GM19463 (cell line): Measurements from ENCODE around the gene ARMC12.

Source experiments
- ATAC-seq: cut with Tn5 transposase; IDR thresholded peaks from one replicate; pipeline ENCODE4 v1.9.1; 2021; ENCODE audit warnings: mild to moderate bottlenecking, moderate library complexity; ENCODE audit not compliant: unreplicated experiment

ARMC12 gene

DNA sequence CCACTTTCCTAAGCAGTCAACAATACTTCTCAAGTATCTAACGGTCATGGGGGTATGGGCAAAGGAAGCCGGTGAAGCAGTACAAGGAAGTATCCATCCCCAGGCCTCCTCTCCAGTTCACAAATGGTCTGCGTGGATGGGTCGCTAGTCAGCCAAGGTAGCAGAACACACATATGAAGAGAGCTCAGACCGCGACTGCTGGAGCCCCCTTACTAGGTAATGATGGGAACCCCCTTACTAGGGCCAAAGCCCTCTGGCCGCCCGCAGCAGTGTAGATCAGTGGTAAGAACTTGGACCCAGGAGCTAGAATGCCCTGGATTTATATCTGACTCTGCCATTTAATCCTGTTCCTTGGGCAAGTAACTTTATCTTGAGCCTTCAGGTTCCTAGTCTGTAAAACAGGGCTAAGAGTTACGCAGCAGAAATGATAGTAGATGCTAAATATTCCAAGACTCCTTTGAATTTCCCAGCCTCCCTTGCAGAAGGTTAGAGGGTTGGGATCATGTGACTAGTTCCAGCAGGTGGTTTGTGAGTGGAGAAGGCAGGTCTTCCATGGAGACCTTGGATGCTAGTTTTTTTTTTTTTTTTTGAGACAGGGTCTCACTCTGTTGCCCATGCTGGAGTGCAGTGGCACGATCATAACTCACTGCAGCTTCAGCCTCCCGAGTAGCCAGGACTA is 37.4 kb downstream of the ARMC12 start:
- ATAC-seq, result no peak

DNA sequence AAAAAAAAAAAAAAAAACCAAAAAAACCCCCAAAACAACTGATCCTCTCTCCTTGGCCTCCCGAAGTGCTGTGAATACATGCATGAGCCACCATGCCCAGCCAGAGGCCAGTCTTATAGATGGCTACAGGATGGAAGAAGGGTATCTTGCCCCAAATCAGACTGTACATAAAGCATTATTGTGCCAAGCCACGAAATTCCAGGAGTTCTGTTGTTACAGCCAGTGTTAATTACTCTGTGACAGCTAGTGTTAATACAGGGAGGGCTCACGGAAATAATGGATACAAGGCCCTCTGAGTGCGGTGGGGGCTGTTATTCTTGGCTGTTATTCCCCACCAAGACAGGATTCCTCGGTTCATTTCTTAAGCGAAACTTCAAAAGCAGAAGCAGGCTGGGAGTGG is 38.2 kb downstream of the ARMC12 start:
- ATAC-seq, result no peak

DNA sequence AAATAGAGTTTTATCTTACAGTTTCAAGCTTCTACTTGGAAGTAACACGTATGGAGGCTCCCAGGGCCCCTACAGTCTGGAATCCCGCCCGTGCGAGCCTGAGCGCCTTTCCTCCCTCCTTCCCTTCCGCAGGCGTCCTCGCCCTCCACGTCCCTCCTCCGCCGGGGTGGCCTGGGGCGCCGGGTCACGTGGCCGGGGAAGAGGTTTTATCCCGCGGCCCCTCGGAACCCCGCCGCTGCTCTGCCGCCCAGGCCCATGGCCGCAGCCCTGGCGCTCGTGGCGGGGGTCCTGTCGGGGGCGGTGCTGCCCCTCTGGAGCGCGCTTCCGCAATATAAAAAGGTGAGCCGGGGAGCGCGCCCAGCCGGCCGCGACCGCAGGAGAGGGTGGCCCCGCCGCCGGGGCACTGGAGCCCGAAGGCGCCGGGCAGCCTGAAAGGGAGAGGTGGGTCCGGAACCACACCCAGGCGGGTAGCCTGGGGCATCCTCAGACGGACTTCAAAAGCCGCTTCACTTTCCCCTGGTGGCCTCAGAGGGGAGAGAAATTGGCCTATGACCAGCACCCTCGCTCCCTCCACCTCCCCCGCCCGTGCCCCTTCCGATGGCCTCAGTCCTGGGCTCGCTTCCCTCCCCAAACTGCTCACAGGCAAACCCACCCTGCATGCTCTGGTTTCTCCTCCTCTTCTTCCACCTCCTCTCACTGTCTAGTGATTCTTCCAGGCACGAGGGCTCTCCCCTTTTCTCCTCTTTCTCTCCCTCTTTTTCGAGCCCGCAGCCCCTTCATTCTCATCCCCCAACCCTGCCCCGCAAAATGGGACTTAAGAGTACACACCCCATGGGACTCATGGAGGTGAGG is 39.8 kb downstream of the ARMC12 start, which contains the start of gene CLPSL2:
Gene CLPSL2, plus strand, starts transcription at position 235 of the 852 bp plus-strand sequence. Its CDS starts 21 bp downstream, at position 256.
- no peak for ATAC-seq

DNA sequence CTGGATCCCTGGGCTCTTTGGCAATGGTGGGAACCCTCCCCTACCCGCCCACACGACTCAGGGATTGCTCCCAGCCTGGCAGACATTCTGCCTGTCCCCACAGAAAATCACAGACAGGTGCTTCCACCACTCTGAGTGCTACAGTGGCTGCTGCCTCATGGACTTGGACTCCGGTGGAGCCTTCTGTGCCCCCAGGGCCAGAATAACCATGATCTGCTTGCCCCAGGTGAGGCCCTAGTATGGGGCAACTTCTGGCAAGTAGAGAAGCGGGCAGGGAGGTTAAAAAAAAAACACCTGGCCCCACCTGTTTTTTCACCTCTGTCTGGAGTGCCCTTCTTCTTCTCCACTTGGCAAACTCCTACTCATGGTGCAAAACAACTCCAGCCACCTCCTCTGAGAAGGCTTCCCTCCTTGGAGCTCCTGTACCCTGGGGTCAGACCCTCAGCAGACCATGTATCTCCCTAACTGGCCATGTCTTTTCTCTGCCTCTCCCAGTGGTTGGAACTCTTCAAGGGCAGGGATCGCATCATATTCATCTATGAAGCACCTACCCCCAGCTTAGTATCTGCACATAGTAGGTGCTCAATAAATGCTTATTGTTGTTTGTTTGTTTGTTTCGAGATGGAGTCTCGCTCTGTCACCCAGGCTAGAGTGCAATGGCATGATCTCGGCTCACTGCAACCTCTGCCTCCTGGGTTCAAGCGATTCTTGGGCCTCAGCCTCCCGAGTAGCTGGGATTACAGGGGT is 40.7 kb downstream of the ARMC12 start:
- ATAC-seq, result no peak

DNA sequence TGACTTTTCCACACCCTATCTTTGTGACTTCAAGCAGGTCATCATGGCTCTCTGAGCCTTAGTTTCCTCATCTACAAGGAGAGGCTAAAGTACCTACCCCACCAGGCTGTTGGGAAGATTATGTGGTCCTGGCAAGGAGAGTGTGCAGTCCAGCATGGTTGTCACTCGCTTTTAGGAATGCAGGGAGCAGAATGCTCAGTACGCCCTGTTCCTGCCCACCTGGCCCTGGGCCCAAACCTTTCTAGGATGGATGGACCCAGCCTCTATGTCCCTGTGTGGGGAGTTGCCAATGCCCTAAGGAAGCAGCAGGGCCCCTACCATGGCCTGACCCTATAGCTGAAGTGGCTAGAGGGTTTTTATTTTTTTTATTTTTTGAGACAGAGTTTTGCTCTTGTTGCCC is 41.6 kb downstream of the ARMC12 start:
- no peak for ATAC-seq

DNA sequence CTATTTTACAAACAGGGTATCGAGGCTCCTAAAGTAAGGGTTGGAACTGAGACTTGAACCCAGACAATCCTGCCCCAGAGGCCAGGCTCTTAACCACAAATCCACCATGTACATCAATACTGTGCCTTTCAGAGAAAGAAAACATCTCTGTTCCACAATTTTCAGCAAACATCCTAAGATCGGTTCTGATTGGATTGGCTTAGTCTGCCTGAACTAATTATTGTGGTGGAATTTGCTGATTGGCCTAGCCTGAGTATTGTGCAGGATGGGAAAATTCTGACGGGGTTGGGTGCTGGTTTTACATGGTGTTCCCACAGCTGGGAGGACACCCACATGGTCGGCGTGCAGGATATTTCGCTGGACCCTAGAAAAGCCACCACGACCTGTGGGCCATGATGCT is 43.9 kb downstream of the ARMC12 start, which contains the start of gene CLPSL1:
Gene CLPSL1, plus strand, starts transcription at position 301 of the 400 bp plus-strand sequence. Its CDS starts 92 bp downstream, at position 393.
- ATAC-seq, result no peak

DNA sequence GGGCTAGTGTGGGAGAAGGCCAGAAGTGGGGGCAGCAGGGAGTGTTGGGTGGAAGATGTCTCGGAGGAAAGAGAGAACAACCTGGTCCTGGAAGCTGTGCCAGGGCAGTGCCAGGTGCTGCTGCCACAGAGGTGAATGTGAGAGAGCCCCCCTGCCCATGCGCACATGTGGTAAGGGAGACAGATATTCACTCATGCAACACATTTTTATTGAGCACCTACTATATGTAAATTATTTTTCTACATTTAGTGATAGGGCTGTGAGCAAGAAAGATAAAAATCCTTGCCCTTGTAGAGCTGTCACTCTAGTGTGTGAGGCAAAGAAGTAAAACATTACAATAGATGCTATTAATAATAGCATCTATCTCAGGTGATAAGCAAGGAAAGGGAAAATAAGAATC is 44.5 kb downstream of the ARMC12 start:
- no peak for ATAC-seq

DNA sequence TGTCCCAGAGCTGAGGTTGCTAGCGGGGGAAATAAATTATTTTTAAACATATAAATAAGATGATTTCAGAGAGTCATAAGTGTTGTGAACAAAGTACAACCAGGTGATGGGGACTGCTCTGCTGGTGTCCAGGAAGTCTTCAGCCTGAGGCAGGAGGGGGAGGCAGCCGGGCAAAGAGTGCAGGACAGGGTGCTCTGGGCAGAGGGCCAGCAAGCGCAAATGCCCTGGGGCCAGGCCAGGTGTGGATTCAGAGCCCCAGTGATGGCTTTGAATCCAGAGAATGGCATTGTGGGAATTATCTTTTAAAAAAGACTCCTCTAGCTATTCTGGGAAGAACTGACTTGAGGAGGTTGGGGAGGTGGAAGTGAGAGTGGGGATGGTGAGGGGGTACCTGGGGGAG is 45.6 kb downstream of the ARMC12 start:
- ATAC-seq, result no peak

DNA sequence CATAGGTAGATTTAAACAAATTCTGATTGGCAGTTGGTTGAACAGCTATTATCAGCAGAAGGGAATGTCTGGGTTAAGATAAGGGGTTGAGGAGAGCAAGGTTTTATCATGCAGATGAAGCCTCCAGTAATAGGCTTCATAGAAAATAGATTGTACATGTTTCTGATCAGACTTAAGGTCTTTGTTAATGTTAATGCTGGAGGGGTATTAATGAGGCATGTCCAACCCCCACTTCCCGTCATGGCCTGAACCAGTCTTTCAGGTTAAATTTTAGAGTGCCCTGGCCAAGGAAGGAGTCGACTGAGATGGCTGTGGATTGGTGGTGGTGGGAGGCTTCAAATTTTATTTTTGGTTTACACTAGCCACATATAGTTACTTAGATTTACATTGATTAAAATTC is 47.4 kb downstream of the ARMC12 start:
- ATAC-seq, result no peak

DNA sequence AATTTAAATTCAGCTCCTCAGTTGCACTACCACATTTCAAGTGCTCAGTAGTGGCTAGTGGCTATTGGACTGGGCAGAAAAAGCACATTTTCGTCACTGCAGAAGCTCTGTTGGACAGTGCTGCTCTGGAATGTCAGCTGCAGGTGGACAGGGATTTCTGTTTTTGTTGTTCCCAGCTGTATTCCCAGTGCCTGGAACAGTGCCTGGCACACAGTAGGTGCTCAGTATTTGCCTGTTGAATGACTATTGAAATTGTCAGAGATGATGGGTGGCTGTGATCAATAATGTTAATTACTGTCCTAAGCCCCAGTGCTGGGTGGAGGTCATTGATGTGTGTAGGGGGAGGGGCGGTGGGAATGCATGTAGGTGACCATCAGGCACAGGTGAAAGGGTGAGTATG is 49.4 kb downstream of the ARMC12 start:
- ATAC-seq, result no peak

DNA sequence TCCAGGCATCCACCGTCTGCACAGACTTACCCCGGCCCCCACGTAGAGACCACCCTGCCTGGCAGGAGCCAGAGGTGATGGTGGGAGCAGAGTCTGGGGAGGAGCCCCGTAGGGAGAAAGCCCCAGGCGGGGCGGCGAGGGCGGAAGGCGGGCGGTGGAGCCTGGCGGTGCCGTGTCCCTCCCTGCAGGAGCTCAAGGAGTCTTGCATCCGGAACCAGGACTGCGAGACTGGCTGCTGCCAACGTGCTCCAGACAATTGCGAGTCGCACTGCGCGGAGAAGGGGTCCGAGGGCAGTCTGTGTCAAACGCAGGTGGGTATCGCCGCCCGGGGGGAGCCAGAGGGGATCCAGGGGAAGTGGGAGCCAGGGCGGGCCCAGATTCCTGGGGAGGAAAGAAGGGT is 50.0 kb downstream of the ARMC12 start:
- no peak for ATAC-seq

DNA sequence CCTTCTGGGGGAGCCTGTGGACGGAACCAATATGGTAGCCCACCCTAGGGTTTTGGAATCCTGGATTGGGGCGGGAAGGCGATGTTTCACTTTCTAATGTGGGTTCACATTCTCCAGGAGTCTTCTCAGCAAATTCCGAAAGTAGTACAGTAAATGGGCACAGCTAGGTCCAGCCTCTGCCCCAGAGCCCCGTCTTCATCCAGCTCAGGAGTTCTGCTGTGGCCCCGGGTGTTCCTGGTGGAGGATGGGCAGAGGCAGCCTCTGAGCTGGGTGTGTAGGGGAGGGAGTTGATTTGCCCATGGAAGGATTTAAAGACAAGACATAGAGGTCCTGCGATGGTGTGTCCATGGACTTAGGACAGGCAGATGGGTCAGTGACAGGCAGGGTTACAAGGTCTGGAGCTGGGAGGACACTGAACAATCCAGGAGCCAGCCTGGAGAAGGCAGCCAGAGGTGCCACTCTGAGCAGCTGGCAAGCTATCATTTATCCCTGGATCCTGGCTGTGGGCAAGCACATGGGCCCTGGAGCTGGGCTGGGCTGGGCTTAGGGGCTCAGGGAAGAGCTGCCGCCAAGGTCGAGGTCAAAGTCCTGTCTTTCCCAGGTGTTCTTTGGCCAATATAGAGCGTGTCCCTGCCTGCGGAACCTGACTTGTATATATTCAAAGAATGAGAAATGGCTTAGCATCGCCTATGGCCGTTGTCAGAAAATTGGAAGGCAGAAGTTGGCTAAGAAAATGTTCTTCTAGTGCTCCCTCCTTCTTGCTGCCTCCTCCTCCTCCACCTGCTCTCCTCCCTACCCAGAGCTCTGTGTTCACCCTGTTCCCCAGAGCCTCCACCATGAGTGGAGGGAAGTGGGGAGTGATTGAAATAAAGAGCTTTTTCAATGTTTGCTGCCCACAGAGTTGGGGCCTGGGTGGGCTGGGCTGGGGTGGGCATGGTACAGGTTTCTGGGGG is 50.7 kb downstream of the ARMC12 start:
- no peak for ATAC-seq

DNA sequence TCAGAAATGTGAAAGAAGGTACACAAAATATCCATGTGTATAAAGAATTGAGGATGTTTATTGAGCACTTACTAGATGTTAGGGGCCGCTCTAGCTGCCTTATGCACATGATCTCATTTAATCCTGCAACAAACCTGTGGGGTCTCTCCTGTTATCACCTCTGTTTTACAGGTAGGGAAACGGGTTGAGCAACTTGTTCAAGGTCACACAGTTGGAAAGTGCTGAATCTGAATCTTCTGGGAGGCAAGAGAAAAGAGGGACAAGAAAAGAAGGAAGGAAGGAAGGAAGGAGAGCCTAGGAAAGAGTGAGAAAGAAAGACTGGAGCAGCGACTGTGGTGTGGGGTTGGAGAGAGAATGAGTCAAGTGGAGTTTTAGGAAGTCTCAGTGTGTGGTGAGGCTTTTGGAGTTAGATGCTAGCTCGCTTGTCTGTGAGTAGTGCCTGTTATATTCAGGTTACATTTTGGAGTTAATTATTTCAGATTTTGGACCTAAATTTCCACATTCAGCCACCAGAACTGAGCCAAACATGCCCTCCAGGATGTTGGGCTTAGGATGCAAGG is 51.7 kb downstream of the ARMC12 start:
- ATAC-seq, result no peak

DNA sequence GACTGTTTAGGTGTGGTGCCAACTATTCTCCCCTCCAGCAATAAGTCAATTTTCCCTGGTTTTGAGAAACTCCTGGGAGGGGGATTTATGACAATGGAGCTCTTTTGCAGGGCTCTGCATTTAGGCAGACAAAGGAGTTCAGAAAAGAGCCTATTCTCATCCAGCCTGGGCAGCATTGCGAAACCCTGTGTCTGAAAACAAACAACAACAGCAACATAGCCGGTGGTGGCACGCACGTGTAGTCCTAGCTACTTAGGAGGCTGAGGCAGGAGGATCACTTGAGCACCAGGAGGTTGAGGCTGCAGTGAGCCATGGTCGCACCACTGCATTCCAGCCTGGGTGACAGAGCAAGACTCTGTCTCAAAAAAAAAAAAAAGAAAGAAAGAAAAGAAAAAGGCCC is 53.9 kb downstream of the ARMC12 start:
- no peak for ATAC-seq

DNA sequence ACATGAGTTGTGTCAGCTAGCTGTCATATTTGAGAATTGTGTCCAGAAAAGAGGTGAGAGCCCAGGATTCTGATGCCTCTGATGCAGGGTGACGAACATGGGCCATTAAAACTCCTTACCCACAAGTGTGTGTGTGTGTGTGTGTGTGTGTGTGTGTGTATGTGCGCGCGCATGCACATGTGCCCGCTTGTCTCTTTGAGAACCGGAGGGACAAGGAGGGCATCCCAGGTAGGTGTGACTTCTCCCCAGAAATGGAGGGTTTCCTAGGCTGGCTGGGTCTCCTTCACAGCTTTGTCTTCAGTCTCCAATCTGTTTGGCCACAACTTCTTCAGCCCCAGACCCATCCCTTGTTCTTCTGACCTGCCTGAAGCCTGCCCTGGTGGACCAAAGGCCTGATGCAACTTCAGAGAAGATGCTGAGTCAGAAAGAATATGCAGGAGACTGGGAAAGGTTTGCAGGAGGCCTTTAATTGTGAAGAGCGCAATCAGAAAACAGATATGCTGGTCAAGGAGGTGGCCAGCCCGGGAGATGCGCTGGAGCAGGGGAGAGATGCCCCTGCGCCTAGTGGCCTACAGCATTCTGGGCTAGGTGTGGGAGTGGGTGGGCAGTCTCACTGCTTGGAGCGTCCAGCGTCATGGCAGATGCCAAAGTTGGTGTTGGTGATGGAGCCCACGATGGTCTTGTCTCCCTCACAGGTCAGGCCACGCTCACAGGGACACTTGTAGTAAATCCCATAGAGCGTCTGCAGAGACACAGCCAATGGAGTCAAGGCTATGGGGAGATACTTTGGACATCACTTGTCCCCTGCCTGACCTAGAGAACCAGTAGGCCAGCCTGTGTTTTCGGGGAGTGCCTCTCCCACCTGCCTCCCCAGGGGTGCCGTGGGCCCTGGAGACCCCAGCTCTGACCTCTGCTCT is 58.0 kb downstream of the ARMC12 start:
- no peak for ATAC-seq

DNA sequence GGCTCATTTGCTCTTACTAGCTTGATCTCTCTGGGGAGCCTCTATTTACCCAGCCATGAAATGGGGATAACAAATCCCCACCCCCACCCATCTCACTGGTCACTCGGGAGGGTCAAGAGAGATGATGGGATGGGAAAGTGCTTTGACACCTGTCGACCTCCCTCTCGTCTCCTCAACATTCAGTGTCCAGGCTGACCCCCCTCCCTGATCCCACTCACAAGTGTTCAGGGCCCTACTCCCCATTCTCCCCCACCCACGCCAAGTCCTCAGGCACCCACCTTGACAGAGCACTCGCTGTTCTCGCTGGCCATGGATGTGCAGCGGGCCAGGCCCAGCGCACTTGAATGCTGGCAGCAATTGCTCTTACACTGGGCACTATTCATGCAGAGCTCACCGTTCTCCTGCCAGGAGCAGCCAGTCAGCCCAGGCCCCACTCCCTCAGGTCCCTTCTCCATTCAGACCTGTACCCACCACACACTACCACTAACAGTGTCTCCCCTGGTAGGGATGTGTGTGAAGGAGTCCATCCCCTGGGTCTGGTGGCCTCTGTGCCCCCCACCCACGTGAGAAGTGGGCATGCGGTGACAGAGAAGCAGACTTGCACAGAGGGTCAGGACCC is 58.7 kb downstream of the ARMC12 start:
- ATAC-seq, result no peak

DNA sequence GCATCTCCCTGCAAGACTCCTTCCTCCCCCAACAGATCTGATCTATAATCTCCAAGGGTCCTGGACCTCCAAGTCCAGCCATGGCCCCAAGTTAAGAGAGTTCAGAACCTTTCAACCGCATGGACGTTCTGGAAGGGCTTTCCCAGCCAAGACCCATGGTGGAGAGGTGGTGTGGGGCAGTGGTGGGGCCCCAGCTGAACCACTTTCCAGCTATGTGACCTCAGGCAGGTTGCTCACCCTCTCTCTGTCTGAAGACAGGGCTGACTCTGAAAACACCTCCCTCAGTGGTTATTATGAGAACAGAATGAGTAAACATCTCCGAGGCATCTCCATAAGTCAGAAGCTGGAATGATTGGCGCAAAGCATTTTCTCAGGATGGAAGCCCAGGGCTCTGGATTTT is 59.4 kb downstream of the ARMC12 start:
- no peak for ATAC-seq

DNA sequence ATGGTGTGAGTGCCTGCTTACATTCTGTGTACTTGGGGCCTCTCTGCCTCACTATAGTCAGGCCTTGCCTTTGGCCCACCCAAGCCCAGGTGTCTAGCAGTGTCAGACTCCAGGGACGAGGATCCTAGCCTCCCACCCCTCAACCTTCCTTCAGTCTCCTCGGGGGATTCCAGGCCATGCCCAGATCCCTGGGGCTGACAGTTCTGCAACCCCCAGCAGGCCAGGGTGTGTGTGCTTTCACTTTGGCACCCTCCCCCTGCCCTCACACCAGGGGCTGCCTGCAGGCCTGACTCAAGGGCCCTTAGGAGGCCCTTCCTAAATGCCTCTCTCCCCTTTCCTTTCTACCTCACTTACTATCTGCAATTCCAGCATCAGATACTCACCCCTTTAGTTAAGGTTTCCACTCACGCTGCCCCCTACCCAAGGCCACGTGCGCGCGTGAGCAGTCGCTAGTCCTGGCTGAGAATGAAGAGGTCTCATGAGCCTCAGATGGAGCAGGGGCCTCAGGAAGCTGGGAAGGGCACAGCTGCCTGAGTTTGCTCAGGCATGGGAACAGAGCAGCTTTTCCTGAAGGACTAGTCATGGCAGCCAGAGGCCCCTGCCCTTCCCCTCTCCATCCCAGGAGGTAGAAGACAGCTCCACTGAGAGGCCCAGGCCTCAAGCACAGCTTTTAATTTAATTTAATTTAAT is 61.1 kb downstream of the ARMC12 start:
- ATAC-seq, result no peak
